BLaER1 (cell line): ENCODE results near the gene DDX1.

Experiments used
- H3K27ac ChIP-seq: shearing (Covaris generic); formaldehyde crosslinking; 2 replicates; pipeline ENCODE4 v1.8.1; 2022
- H3K27me3 ChIP-seq: shearing (Covaris generic); formaldehyde crosslinking; 2 replicates; pipeline ENCODE4 v1.8.1; 2022
- H3K36me3 ChIP-seq: shearing (Covaris generic); formaldehyde crosslinking; 2 replicates; pipeline ENCODE4 v1.8.1; 2022
- H3K4me1 ChIP-seq: shearing (Covaris generic); formaldehyde crosslinking; 2 replicates; pipeline ENCODE4 v1.8.1; 2022
- H3K4me2 ChIP-seq: shearing (Covaris generic); formaldehyde crosslinking; 2 replicates; pipeline ENCODE4 v1.8.1; 2022
- H3K4me3 ChIP-seq: shearing (Covaris generic); formaldehyde crosslinking; 2 replicates; pipeline ENCODE4 v1.8.1; 2022
- H3K9ac ChIP-seq: shearing (Covaris generic); formaldehyde crosslinking; 2 replicates; pipeline ENCODE4 v1.8.1; 2022
- H3K9me3 ChIP-seq: shearing (Covaris generic); formaldehyde crosslinking; 2 replicates; pipeline ENCODE4 v1.8.1; 2022
- H4K20me1 ChIP-seq: shearing (Covaris generic); formaldehyde crosslinking; 2 replicates; pipeline ENCODE4 v1.8.1; 2022
- Cebpa-rat ChIP-seq: shearing (Covaris generic); IDR thresholded peaks from 2 replicates; pipeline ENCODE4 v1.8.1; 2022

The DDX1 gene

DNA sequence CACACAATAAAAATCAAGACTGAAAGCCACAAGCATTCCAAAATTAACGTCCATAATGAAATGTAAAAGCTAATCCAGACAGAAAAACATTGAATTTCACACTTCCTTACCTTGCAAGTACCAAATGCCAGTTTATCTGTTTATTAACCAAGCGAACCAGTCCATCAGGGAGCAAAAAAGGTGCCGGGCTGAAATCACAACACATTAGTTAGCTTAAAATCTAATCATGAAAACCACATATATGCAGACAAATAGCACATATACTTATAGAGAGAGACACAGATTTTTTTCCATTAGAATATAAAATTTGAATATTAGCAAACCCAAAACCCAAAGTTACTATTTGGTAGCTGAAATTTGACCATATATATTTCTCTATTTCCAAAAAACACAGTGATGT, 37.7 kb upstream of the DDX1 start:
- peaks cover 5% of the 10 kb centered on the region; the same call in 1 of the 2 replicates for H3K4me1 ChIP-seq
- no peak overlapping the region for H3K4me2 ChIP-seq
- peaks cover 43% of the 10 kb centered on the region for H3K36me3 ChIP-seq
- H3K4me3 ChIP-seq: no peak overlapping the region
- no peaks in the 10 kb centered on the region for H3K9me3 ChIP-seq
- H3K9ac ChIP-seq: no peak overlapping the region
- no peaks in the 10 kb centered on the region for H3K27me3 ChIP-seq
- H4K20me1 ChIP-seq: no peaks in the 10 kb centered on the region
- no peak overlapping the region for H3K27ac ChIP-seq
- no peak for TF ChIP-seq Cebpa-rat

GRCh38 chr2:15554525-15555218, 37.0 kb upstream of the DDX1 start:
- H4K20me1 ChIP-seq: no peaks in the 10 kb centered on the region
- peaks cover 36% of the 10 kb centered on the region for H3K36me3 ChIP-seq
- no peak overlapping the region for H3K27ac ChIP-seq
- no peak overlapping the region for H3K4me2 ChIP-seq
- H3K9ac ChIP-seq: no peak overlapping the region
- H3K9me3 ChIP-seq: no peaks in the 10 kb centered on the region
- TF ChIP-seq Cebpa-rat: no peak
- H3K4me3 ChIP-seq: no peak overlapping the region
- no peaks in the 10 kb centered on the region for H3K27me3 ChIP-seq
- H3K4me1 ChIP-seq: peaks cover 12% of the 10 kb centered on the region

DNA sequence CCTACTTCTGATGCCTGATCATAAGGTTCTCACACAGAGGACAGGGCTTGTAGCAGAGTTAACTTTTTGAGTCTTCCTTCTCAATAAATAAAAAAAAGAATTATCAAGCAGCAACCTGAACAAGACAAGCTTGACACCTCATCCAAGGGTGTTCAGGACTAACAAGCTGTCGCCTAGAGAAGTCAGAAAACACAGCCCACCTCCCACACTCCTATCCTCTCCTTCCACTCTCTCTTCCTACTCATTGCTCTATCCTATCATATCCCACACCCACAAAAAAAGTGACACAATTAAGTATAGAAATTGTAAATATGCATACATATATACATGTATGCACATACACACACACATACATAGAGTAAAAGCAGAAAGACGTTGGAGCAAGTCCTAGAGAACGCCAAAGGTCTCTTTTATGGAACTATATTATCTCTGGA, 35.9 kb upstream of the DDX1 start:
- Histone ChIP-seq H3K4me1 (peaks cover 18% of the 10 kb centered on the region), H4K20me1 (no peaks in the 10 kb centered on the region), H3K9me3 (no peaks in the 10 kb centered on the region), H3K4me2 (no peak overlapping the region), H3K27ac (no peak overlapping the region), H3K9ac (no peak overlapping the region), H3K27me3 (no peaks in the 10 kb centered on the region), H3K36me3 (peaks cover 31% of the 10 kb centered on the region), H3K4me3 (no peak overlapping the region)
- TF ChIP-seq Cebpa-rat: no peak

- H3K4me1 ChIP-seq: peaks cover 20% of the 10 kb centered on the region
- H3K27ac ChIP-seq: no peak overlapping the region
- H3K27me3 ChIP-seq: no peaks in the 10 kb centered on the region
- no peak for TF ChIP-seq Cebpa-rat
- no peak overlapping the region for H3K9ac ChIP-seq
- peaks cover 30% of the 10 kb centered on the region for H3K36me3 ChIP-seq
- H3K4me2 ChIP-seq: no peak overlapping the region
- H3K9me3 ChIP-seq: no peaks in the 10 kb centered on the region
- no peaks in the 10 kb centered on the region for H4K20me1 ChIP-seq
- H3K4me3 ChIP-seq: no peak overlapping the region
Measured at GRCh38 chr2:15556311-15556930, 35.2 kb upstream of the DDX1 start.

DNA sequence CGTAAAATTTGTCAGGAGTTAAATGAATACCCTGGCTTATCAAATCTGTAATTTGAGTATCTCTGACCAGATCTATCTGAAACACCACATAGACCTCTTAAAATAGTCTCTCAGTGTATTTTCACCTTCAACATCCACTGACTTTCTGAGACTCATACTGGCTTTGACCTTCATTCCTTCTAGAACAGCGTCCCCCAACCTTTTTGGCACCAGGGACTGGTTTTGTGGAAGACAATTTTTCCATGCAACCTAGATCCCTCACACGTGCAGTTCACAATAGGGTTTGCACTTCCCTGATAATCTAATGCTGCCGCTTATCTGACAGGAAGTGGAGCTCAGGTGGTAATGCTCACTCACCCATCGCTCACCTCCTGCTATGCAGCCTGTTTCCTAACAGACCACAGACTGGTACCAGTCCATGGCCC, 33.8 kb upstream of the DDX1 start:
- H4K20me1 ChIP-seq: no peaks in the 10 kb centered on the region
- no peak overlapping the region for H3K9ac ChIP-seq
- H3K27me3 ChIP-seq: no peaks in the 10 kb centered on the region
- H3K4me1 ChIP-seq: peaks cover 26% of the 10 kb centered on the region
- no peaks in the 10 kb centered on the region for H3K9me3 ChIP-seq
- no peak overlapping the region for H3K27ac ChIP-seq
- no peak overlapping the region for H3K4me3 ChIP-seq
- peaks cover 19% of the 10 kb centered on the region; the same call in 1 of the 2 replicates for H3K36me3 ChIP-seq
- no peak overlapping the region for H3K4me2 ChIP-seq
- TF ChIP-seq Cebpa-rat: no peak

DNA sequence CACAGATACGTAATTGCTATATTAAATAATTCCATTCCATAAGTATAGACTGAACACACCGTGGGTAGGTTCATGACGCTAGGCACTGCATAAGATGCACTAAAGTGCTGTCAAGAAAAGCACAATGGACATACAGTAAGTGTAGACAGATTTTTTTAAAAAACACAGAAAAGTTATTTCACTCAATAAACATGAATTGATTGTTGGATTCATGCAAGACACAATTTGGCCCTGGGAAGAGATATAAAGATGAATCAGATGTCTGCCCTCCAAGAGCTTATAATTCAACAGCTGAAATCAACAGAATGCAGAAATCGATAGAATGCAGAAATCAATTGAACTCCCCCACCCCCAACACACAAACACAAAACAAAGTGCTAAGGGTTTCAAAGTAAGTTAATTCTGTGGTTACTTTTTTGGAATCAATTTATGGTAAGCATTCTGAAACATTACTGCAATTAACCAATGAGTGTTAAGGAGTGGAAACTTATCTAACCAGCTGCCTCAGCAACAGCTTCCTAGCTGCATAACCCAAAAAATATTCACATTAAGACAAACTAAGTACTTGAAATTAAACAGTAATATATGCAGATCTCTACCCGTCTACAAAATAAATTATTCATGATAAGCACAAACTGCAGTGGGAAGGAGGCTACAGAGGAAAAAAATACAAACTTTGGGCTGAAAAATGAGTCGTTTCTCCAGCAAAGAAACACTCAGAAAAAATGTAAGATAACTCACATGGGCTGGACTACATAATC, 32.1 kb upstream of the DDX1 start:
- TF ChIP-seq Cebpa-rat: no peak
- Histone ChIP-seq H3K27me3 (no peaks in the 10 kb centered on the region), H3K4me2 (peak overlapping the region; percentile 79), H3K9me3 (no peaks in the 10 kb centered on the region), H3K9ac (peak overlapping the region; percentile 82), H4K20me1 (no peaks in the 10 kb centered on the region), H3K4me3 (peak overlapping the region; percentile 85), H3K4me1 (peaks cover 26% of the 10 kb centered on the region), H3K36me3 (peaks cover 13% of the 10 kb centered on the region; the same call in 1 of the 2 replicates), H3K27ac (no peak overlapping the region)

GRCh38 chr2:15560140-15560987, 31.3 kb upstream of the DDX1 start:
- Histone ChIP-seq H4K20me1 (no peaks in the 10 kb centered on the region), H3K4me2 (peak overlapping the region; percentile 79), H3K4me1 (peaks cover 26% of the 10 kb centered on the region), H3K9me3 (no peaks in the 10 kb centered on the region), H3K27ac (peak overlapping the region; percentile 36), H3K9ac (peak overlapping the region; percentile 82), H3K27me3 (no peaks in the 10 kb centered on the region), H3K36me3 (peaks cover 8% of the 10 kb centered on the region; the same call in 1 of the 2 replicates), H3K4me3 (peak overlapping the region; percentile 85)
- TF ChIP-seq Cebpa-rat: no peak

DNA sequence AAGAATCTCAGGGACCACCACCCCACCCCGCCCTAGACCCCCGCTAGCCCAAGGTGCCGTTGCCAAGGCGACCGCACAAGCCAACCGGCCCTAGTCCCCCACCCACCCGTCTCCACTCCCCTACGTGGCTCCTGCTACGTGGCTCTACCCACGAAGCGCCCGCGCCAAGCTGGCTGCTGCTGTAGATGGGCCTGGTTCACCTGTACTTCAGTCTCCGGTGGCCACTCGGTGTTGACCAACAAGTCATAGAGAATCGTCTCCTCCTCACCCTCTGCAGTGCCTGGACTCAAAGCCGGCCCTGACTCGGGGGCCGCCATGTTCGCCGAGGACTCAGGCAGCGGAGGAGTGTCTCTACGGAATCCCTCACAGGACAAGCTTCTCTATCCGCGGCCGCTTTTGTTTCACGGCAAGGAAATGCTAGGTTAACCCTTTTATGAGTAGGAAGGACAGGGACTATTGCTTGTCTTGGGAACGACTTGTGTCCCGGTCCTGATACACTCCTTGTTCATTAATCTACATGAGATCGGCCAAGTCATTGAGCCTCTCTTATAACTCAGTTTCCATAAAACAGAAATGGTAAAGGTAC, 30.6 kb upstream of the DDX1 start, which contains the start of gene NBAS:
TSS of gene NBAS (minus strand) at position 347 of the 586 bp plus-strand sequence. CDS start at position 317, 30 bp downstream.
- no peaks in the 10 kb centered on the region for H3K27me3 ChIP-seq
- no peak for TF ChIP-seq Cebpa-rat

More for the DNA sequence above, 30.6 kb upstream of the DDX1 start, which contains the start of gene NBAS:
- no peaks in the 10 kb centered on the region for H3K9me3 ChIP-seq
- H3K36me3 ChIP-seq: peaks cover 3% of the 10 kb centered on the region; the same call in 1 of the 2 replicates
- peak within 1 kb of the TSS; percentile 36 for H3K27ac ChIP-seq
- no peaks in the 10 kb centered on the region for H4K20me1 ChIP-seq
- peaks cover 26% of the 10 kb centered on the region for H3K4me1 ChIP-seq
- peak within 1 kb of the TSS; percentile 85 for H3K4me3 ChIP-seq
- peak within 1 kb of the TSS; percentile 79 for H3K4me2 ChIP-seq
- H3K9ac ChIP-seq: peak within 1 kb of the TSS; percentile 82
